MM.1S (cell line): Measurements from ENCODE around the gene TMTC3.

Source experiments
- EZH2phosphoT487 ChIP-seq: fragments of 300-600 bp; sonication (generic); IDR thresholded peaks from 2 replicates; pipeline ENCODE4 v1.6.1; 2018; ENCODE audit warnings: antibody characterized with exemption, low read length
- TF ChIP-seq, protein P1 (sequence below): fragments of 300-600 bp; sonication (generic); IDR thresholded peaks from 2 replicates; pipeline ENCODE4 v1.5.1; 2016; ENCODE audit warnings: antibody characterized with exemption, low read length, mixed read lengths

DNA sequence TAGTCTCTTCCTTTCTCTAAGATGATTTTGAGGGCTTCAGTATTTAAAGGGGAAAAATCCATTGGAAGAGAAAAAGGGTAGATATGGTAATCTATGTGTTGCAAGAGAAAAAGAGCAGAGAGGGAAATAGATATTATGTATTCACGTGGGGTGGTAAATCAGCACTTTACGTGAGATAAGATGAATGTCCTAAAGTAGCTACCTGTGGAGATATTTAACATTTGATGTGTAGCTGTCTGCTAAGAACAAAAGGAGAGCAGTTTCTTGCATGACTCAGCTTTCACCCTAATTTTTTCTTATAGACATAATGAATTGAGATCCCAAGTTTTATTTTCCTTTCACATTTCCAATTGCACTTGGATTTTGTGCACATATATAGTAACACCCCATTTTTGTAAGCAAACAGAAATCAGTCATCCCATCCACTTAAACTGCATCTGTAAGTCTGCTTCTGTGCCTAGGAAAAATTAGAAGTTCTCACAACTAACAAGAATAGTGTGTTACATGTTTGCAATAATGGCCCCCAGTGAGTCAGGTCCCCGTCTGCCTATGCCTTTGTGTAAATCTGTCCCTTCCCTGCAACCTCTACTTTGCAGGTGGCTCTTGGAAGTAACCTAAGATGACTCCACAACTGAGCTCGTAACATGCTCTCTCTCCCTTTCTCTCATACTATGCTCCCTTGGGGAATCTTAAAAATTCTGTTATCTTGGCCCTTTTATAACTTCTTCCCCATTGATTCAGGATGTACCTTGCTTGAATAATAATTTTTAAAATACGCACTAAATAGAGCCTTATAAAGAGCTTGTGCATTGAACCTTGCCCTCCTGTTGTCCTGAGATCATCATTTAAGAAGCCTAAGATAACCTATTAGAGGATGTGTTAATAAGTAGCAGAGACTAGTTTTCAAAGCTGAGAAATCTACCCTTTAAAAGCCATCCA, 3.7 kb downstream of the TMTC3 start:
- TF ChIP-seq, protein P1, sequence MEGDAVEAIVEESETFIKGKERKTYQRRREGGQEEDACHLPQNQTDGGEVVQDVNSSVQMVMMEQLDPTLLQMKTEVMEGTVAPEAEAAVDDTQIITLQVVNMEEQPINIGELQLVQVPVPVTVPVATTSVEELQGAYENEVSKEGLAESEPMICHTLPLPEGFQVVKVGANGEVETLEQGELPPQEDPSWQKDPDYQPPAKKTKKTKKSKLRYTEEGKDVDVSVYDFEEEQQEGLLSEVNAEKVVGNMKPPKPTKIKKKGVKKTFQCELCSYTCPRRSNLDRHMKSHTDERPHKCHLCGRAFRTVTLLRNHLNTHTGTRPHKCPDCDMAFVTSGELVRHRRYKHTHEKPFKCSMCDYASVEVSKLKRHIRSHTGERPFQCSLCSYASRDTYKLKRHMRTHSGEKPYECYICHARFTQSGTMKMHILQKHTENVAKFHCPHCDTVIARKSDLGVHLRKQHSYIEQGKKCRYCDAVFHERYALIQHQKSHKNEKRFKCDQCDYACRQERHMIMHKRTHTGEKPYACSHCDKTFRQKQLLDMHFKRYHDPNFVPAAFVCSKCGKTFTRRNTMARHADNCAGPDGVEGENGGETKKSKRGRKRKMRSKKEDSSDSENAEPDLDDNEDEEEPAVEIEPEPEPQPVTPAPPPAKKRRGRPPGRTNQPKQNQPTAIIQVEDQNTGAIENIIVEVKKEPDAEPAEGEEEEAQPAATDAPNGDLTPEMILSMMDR = no peak
- TF ChIP-seq EZH2phosphoT487 = no peak
